SU-DHL-6 (cell line): ENCODE data around the gene RPL23.

Experiments
- H2AFZ ChIP-seq: fragments of 200-600 bp; sonication (generic); 2 replicates; pipeline ENCODE4 v1.6.1; 2014; ENCODE audit warnings: low read depth, mild to moderate bottlenecking, moderate library complexity, mixed read lengths, antibody characterized with exemption, low read length; ENCODE audit not compliant: severe bottlenecking
- H3F3A ChIP-seq: fragments of 200-600 bp; shearing (Covaris generic); 2 replicates; pipeline ENCODE4 v1.6.0; 2016; ENCODE audit warnings: antibody characterized with exemption, mild to moderate bottlenecking; ENCODE audit not compliant: insufficient read depth
- H3K27ac ChIP-seq: fragments of 200-600 bp; sonication (generic); 2 replicates; pipeline ENCODE4 v1.5.1; 2016; ENCODE audit warnings: low read depth, mild to moderate bottlenecking, low read length, moderate library complexity, mixed read lengths
- H3K27me3 ChIP-seq: fragments of 200-600 bp; sonication (generic), shearing (Covaris generic); 2 replicates; pipeline ENCODE4 v1.6.0; 2014; ENCODE audit warnings: mild to moderate bottlenecking, low read length
- H3K36me3 ChIP-seq: fragments of 200-600 bp; sonication (generic); 2 replicates; pipeline ENCODE4 v1.6.1; 2014; ENCODE audit warnings: mild to moderate bottlenecking, low read length, mixed read lengths
- H3K4me2 ChIP-seq: fragments of 300-600, 200-600 bp; shearing (Covaris generic), sonication (generic); 2 replicates; pipeline ENCODE4 v1.6.0; 2014; ENCODE audit warnings: low read length, low read depth, mild to moderate bottlenecking; ENCODE audit not compliant: poor library complexity, severe bottlenecking
- H3K4me3 ChIP-seq: fragments of 200-600 bp; sonication (generic); 2 replicates; pipeline ENCODE4 v1.5.1; 2014; ENCODE audit warnings: antibody characterized with exemption, low read length, mild to moderate bottlenecking, mixed read lengths; ENCODE audit not compliant: insufficient read depth, poor library complexity, severe bottlenecking
- H3K79me2 ChIP-seq: fragments of 200-600 bp; sonication (generic); 2 replicates; pipeline ENCODE4 v1.6.1; 2014; ENCODE audit warnings: mild to moderate bottlenecking, low read length, moderate library complexity; ENCODE audit not compliant: insufficient read depth
- H3K9ac ChIP-seq: fragments of 200-600 bp; sonication (generic); 2 replicates; pipeline ENCODE4 v1.7.0; 2014; ENCODE audit warnings: mild to moderate bottlenecking, low read length
- H3K9me2 ChIP-seq: fragments of 200-600 bp; sonication (generic); replicated peaks from 2 replicates; pipeline ENCODE4 v1.6.1; 2014; ENCODE audit warnings: low read length; ENCODE audit not compliant: insufficient read depth
- H3K9me3 ChIP-seq: fragments of 200-600 bp; sonication (generic); 2 replicates; pipeline ENCODE4 v1.6.1; 2014; ENCODE audit warnings: low read length, mixed read lengths; ENCODE audit not compliant: insufficient read depth
- H4K20me1 ChIP-seq: fragments of 200-600 bp; sonication (generic); 2 replicates; pipeline ENCODE4 v1.6.1; 2014; ENCODE audit warnings: low read depth, mild to moderate bottlenecking, antibody characterized with exemption, low read length, moderate library complexity, mixed read lengths
- CTCF ChIP-seq: fragments of 200-600 bp; sonication (generic); IDR thresholded peaks from one replicate; pipeline ENCODE4 v1.5.1; 2017; ENCODE audit warnings: antibody characterized with exemption, mild to moderate bottlenecking, low read length, moderate library complexity; ENCODE audit not compliant: insufficient read depth, poor library complexity, severe bottlenecking
- EZH2phosphoT487 ChIP-seq: fragments of 200-600 bp; sonication (generic), shearing (Covaris generic); conservative IDR thresholded peaks from 2 replicates; pipeline ENCODE4 v1.6.1; 2018; ENCODE audit warnings: mild to moderate bottlenecking, antibody characterized with exemption, low read length, moderate library complexity, mixed read lengths

Gene RPL23

GRCh38 chr17:38885728-38886642 is 32.5 kb upstream of the RPL23 start:
- Histone ChIP-seq H3F3A (no peaks in the 10 kb centered on the region), H3K4me3 (no peak overlapping the region), H3K27me3 (no peaks in the 10 kb centered on the region), H3K9me2 (no peaks in the 10 kb centered on the region), H4K20me1 (no peaks in the 10 kb centered on the region), H2AFZ (no peak overlapping the region), H3K4me2 (no peak overlapping the region), H3K36me3 (no peaks in the 10 kb centered on the region), H3K9ac (no peak overlapping the region), H3K79me2 (peaks cover 60% of the 10 kb centered on the region), H3K9me3 (no peaks in the 10 kb centered on the region), H3K27ac (no peak overlapping the region)
- TF ChIP-seq EZH2phosphoT487 (no peak), CTCF (no peak)

- Histone ChIP-seq H3K4me3 (no peak overlapping the region), H2AFZ (no peak overlapping the region), H3K36me3 (no peaks in the 10 kb centered on the region), H3K79me2 (peaks cover 68% of the 10 kb centered on the region), H3K9ac (no peak overlapping the region), H4K20me1 (no peaks in the 10 kb centered on the region), H3K27me3 (no peaks in the 10 kb centered on the region), H3K9me2 (no peaks in the 10 kb centered on the region), H3K27ac (no peak overlapping the region), H3F3A (no peaks in the 10 kb centered on the region), H3K9me3 (no peaks in the 10 kb centered on the region), H3K4me2 (no peak overlapping the region)
- TF ChIP-seq EZH2phosphoT487, result no peak
- no peak for TF ChIP-seq CTCF
Observed at GRCh38 chr17:38885044-38885727, 31.7 kb upstream of the RPL23 start.

- Histone ChIP-seq H3K9ac (no peak overlapping the region), H3K4me2 (no peak overlapping the region), H3K9me3 (no peaks in the 10 kb centered on the region), H2AFZ (no peak overlapping the region), H3K79me2 (peaks cover 75% of the 10 kb centered on the region), H3K36me3 (no peaks in the 10 kb centered on the region), H3K4me3 (no peak overlapping the region), H3F3A (no peaks in the 10 kb centered on the region), H3K27me3 (no peaks in the 10 kb centered on the region), H3K9me2 (no peaks in the 10 kb centered on the region), H3K27ac (no peak overlapping the region), H4K20me1 (no peaks in the 10 kb centered on the region)
- no peak for TF ChIP-seq EZH2phosphoT487
- no peak for TF ChIP-seq CTCF
Observed at GRCh38 chr17:38883592-38884526, 30.3 kb upstream of the RPL23 start.
